IMR-90 (cell line): ENCODE results near the gene PCARE.

Source experiments
- BHLHE40 ChIP-seq: fragments of 150-350 bp; IDR thresholded peaks from 2 replicates; pipeline ENCODE4 v1.6.1; 2016; ENCODE audit warnings: mild to moderate bottlenecking, low read depth, low read length
- FOS ChIP-seq: fragments of 150-350 bp; IDR thresholded peaks from 2 replicates; pipeline ENCODE4 v1.6.1; 2016; ENCODE audit warnings: low read depth, low read length
- NFE2L2 ChIP-seq: fragments of 150-350 bp; IDR thresholded peaks from 2 replicates; pipeline ENCODE4 v1.6.1; 2016; ENCODE audit warnings: low read depth, mild to moderate bottlenecking, low read length
- POLR2A ChIP-seq: IDR thresholded peaks from 2 replicates; pipeline ENCODE4 v1.6.1; 2012; ENCODE audit warnings: mild to moderate bottlenecking, low read depth, low read length
- RAD21 ChIP-seq: IDR thresholded peaks from 2 replicates; pipeline ENCODE4 v1.6.1; 2012; ENCODE audit warnings: low read length, improper control_type of control experiment
- RCOR1 ChIP-seq: IDR thresholded peaks from 2 replicates; pipeline ENCODE4 v1.6.1; 2012; ENCODE audit warnings: mild to moderate bottlenecking, low read length, improper control_type of control experiment; ENCODE audit not compliant: insufficient replicate concordance
- RFX5 ChIP-seq: IDR thresholded peaks from 2 replicates; pipeline ENCODE4 v1.8.0; 2012; ENCODE audit warnings: low read depth, mild to moderate bottlenecking, low read length, moderate library complexity
- TF ChIP-seq, protein P1 (sequence below): conservative IDR thresholded peaks from 2 replicates; pipeline ENCODE4 v1.5.1; 2012; ENCODE audit warnings: mild to moderate bottlenecking, low read depth, low read length, improper control_type of control experiment
- TF ChIP-seq, protein P2 (sequence below): fragments of 150-350 bp; IDR thresholded peaks from 2 replicates; pipeline ENCODE4 v1.6.1; 2017; ENCODE audit warnings: mild to moderate bottlenecking, antibody characterized with exemption, low read length, low read depth

DNA sequence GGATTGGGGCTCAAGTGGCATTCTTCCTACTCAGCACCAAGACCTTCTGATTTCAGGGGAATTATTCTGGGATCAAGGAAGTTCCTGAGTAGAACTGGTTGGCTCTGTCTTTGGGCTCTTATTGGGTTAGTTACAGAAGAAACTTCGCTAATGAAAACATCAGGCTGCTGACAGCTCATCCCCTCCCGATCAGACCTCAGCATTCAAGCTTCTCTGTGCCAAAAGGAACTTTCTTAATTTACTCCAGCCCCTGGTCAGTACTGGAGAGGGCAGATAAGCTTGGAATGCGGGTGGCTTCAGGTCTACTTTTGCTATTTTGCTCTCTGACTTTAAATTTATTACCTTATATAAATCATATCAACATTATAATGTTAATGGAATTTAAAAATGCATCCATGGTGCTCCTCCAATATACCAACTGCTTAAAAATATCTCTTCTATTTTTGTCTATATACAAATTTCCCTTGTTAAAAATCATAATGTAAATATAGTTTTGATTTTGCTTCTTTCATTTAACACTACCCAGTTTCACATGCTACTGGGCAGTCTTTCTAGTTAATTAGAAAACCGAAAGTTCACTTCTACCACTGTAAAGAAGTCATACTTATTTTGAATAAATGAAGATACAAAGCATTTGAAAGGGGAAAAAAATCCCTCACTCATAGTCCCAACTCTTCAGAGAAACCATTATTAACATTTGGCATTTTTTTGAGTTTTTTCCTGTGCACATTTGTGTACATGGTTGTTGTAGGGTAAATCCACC lies 34.4 kb downstream of the PCARE start:
- TF ChIP-seq FOS (no peak), BHLHE40 (no peak), POLR2A (no peak), RAD21 (no peak), RFX5 (no peak), NFE2L2 (no peak), RCOR1 (no peak)
- TF ChIP-seq, protein P1, sequence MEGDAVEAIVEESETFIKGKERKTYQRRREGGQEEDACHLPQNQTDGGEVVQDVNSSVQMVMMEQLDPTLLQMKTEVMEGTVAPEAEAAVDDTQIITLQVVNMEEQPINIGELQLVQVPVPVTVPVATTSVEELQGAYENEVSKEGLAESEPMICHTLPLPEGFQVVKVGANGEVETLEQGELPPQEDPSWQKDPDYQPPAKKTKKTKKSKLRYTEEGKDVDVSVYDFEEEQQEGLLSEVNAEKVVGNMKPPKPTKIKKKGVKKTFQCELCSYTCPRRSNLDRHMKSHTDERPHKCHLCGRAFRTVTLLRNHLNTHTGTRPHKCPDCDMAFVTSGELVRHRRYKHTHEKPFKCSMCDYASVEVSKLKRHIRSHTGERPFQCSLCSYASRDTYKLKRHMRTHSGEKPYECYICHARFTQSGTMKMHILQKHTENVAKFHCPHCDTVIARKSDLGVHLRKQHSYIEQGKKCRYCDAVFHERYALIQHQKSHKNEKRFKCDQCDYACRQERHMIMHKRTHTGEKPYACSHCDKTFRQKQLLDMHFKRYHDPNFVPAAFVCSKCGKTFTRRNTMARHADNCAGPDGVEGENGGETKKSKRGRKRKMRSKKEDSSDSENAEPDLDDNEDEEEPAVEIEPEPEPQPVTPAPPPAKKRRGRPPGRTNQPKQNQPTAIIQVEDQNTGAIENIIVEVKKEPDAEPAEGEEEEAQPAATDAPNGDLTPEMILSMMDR: no peak
- TF ChIP-seq, protein P2, sequence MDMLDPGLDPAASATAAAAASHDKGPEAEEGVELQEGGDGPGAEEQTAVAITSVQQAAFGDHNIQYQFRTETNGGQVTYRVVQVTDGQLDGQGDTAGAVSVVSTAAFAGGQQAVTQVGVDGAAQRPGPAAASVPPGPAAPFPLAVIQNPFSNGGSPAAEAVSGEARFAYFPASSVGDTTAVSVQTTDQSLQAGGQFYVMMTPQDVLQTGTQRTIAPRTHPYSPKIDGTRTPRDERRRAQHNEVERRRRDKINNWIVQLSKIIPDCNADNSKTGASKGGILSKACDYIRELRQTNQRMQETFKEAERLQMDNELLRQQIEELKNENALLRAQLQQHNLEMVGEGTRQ: no peak
